Activated T-helper 2 cell treated with anti-CD3 and anti-CD28 coated beads, Interferon-gamma antibody, Interleukin-2, Interleukin-4, amounts not matched to agents 10 μg/mL and 5 μg/mL and 100 μg/mL, durations not matched to agents 14 hours and 24 hours and 36 hours (primary cell): ENCODE measurements around the gene SYNPO2. TPM values are rescaled to one million over a fixed set of nuclear protein-coding genes. Genes with fewer than 3 reads are reported as not detected.
A peak's percentile ranks its signal among the peaks of the same experiment; 100 is the strongest.
"Not testable (repeated sequence)": the region's sequence is repeated elsewhere in the genome, so short reads cannot be mapped to it uniquely, and the experiment has no call there.

Source experiments
- DNase-seq: peaks from one replicate; pipeline ENCODE4 v3.0.0; 2021; ENCODE audit warnings: low spot score
- H3K27ac Mint-ChIP-seq: one replicate; pipeline ENCODE4 v1.8.0; 2021; ENCODE audit warnings: mixed read lengths
- H3K27me3 Mint-ChIP-seq: one replicate; pipeline ENCODE4 v1.8.0; 2021; ENCODE audit warnings: low read depth, mixed read lengths
- H3K36me3 Mint-ChIP-seq: one replicate; pipeline ENCODE4 v1.8.0; 2021; ENCODE audit warnings: low read depth, mixed read lengths
- H3K4me1 Mint-ChIP-seq: one replicate; pipeline ENCODE4 v1.8.0; 2021; ENCODE audit warnings: low read depth, mixed read lengths
- H3K4me3 Mint-ChIP-seq: one replicate; pipeline ENCODE4 v1.8.0; 2021; ENCODE audit warnings: low read depth, mild to moderate bottlenecking, moderate library complexity, mixed read lengths
- H3K9me3 Mint-ChIP-seq: one replicate; pipeline ENCODE4 v1.8.0; 2021; ENCODE audit warnings: mixed read lengths
- intact Hi-C: fragments of 100-400 bp; cut with micrococcal nuclease; formaldehyde crosslinking; loops from one replicate; pipeline ENCODE4 v1.15.1; 2023
- total RNA-seq: library from RNA; stranded (reverse); gene quantifications from 2 replicates; pipeline ENCODE4 v1.2.3, GENCODE V29; 2022

SYNPO2 gene
- total RNA-seq, 1 donor from 2014 or later: 0.09 TPM

DNA sequence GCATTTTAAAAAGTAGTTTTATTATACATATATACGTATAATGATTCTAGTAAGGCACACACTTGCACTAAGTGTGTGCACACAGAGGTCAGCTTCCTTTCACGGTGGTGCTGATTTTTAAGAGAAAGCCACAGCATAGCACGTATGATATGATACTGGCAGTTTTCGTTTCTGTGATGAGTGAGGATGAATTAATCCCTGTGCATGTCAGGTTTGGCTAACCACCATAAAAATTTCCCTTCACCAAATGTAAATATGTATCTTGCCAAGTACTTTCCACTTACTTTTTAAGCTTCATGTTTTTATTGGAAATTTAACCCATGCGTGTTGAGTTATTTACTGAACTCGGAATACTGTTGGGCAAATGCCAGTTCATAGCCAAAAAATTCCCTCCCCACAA is 84.6 kb downstream of the SYNPO2 start:
- intact Hi-C loops: loop anchor here (10.0 kb wide), 1 partner anchor 198 kb away; no protein-coding TSS in a partner anchor
- DNase-seq: no peak
- Mint-ChIP-seq H3K4me3 (no peak overlapping the region), H3K36me3 (no peaks in the 10 kb centered on the region), H3K27me3 (peaks cover 7% of the 10 kb centered on the region), H3K27ac (no peak overlapping the region), H3K4me1 (peaks cover 2% of the 10 kb centered on the region), H3K9me3 (no peaks in the 10 kb centered on the region)

DNA sequence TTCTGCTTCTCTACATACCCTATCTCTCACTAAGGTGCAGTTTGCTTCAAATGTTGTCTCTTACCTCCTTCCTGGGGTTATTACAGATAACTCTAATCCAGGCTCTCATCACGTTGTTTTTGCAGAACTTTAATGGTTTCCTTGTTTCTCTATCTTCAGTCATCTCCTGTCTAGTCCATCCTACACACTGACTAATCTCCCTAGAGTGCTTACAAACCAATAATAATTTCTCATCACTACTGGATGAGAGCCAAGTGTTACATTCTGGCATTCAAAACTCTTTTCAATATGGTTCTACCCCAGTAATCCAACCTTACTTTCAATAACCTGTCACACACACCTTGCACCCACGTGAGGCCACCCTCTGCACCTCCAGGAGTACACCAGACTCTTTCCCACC is 86.1 kb downstream of the SYNPO2 start:
- intact Hi-C loops: loop anchor here (10.0 kb wide), 1 partner anchor 200 kb away; no protein-coding TSS in a partner anchor

DNA sequence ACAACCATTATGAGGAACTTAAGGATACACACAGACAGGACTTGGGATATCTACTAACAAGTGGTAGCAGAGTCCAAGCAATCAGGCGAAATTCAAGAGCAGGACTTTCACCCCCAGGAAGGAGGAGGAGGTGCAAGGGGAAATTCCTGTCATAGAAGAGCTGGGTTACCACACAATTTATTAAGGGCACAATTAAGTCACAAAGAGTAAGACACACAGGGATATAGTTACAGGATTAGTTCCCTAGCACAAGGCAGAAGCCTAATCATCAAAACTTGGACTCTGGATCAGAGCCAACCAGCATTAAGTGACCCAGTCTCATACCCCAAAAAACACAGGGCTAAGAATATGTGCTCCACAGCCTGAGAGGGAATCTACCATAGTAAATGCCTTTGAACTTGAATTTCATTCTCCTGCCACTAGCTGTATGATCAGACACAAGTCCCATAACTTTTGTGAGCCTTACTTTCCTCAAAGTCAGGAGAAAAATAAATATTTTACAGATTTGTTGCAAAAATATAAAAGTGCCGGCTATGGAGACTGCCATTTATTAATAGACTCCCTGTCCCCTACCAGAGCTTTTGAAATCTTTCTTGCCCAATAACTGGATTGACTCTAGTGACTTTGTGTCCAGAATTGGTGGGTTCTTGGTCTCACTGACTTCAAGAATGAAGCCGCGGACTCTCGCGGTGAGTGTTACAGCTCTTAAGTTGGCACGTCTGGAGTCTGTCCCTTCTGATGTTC is 87.0 kb downstream of the SYNPO2 start:
- DNase-seq: no peak
- no peak overlapping the region for H3K27ac Mint-ChIP-seq
- no peaks in the 10 kb centered on the region for H3K9me3 Mint-ChIP-seq
- H3K4me3 Mint-ChIP-seq: no peak overlapping the region
- H3K27me3 Mint-ChIP-seq: peaks cover 7% of the 10 kb centered on the region
- no peaks in the 10 kb centered on the region for H3K36me3 Mint-ChIP-seq
- H3K4me1 Mint-ChIP-seq: no peaks in the 10 kb centered on the region
- intact Hi-C loops: loop anchor here (10.0 kb wide), 1 partner anchor 201 kb away; no protein-coding TSS in a partner anchor

More for the DNA sequence above, 86.1 kb downstream of the SYNPO2 start:
- Mint-ChIP-seq H3K4me3 (no peak overlapping the region), H3K27ac (no peak overlapping the region), H3K27me3 (peaks cover 7% of the 10 kb centered on the region), H3K4me1 (no peaks in the 10 kb centered on the region), H3K36me3 (no peaks in the 10 kb centered on the region), H3K9me3 (no peaks in the 10 kb centered on the region)
- no peak for DNase-seq

DNA sequence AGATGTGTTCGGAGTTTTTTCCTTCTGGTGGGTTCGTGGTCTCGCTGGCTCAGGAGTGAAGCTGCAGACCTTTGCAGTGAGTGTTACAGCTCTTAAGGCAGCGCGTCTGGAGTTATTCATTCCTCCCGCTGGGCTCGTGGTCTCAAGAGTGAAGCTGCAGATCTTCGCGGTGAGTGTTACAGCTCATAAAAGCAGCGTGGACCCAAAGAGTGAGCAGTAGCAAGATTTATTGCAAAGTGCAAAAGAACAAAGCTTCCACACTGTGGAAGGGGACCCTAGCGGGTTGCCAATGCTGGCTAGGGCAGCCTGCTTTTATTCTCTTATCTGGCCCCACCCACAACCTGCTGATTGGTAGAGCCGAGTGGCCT is 87.5 kb downstream of the SYNPO2 start:
- H3K27me3 Mint-ChIP-seq, H3K9me3 Mint-ChIP-seq, H3K27ac Mint-ChIP-seq, H3K4me1 Mint-ChIP-seq, H3K4me3 Mint-ChIP-seq, H3K36me3 Mint-ChIP-seq, DNase-seq: not testable (repeated sequence)
- intact Hi-C loops: loop anchor here (10.0 kb wide), 1 partner anchor 201 kb away; no protein-coding TSS in a partner anchor

DNA sequence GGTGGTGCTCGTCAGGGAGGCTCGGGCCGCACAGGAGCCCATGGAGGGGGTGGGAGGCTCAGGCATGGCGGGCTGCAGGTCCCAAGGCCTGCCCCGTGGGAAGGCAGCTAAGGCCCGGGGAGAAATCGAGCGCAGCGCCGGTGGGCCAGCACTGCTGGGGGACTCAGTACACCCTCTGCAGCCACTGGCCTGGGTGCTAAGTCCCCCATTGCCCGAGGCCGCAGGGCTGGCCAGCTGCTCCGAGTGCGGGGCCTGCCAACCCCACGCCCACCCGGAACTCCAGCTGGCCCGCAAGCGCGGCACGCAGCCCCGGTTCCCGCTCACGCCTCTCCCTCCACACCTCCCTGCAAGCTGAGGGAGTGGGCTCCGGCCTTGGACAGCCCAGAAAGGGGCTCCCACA is 88.4 kb downstream of the SYNPO2 start:
- intact Hi-C loops: loop anchor here (10.0 kb wide), 1 partner anchor 202 kb away; no protein-coding TSS in a partner anchor
- H3K27ac Mint-ChIP-seq, DNase-seq, H3K27me3 Mint-ChIP-seq, H3K4me3 Mint-ChIP-seq, H3K4me1 Mint-ChIP-seq, H3K36me3 Mint-ChIP-seq, H3K9me3 Mint-ChIP-seq: not testable (repeated sequence)

DNA sequence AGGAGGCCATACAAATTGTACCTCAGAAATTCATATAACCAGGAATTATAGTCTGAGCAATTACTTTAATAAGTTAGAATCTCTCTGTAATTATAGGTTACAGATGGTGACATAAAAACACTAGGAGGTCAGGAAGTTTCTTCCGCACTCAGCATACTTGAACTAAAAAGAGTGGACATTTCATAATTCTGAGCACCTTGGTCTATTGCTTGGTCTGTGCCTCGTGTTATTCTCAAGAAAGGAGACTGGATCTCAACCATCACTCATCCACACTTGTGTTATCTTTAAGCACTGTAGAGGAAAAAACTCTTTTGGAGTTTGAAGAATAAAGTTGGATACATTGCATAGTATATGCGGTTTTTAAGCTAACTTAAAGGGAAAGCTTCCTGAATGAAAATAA is 91.1 kb downstream of the SYNPO2 start:
- H3K9me3 Mint-ChIP-seq: no peaks in the 10 kb centered on the region
- no peaks in the 10 kb centered on the region for H3K36me3 Mint-ChIP-seq
- H3K4me3 Mint-ChIP-seq: no peak overlapping the region
- no peak for DNase-seq
- peaks cover 12% of the 10 kb centered on the region for H3K27me3 Mint-ChIP-seq
- H3K27ac Mint-ChIP-seq: no peak overlapping the region
- intact Hi-C loops: loop anchor here (5.0 to 10.0 kb wide), 3 partner anchors 63 to 648 kb away; partner anchors contain the start of gene PDE5A
- H3K4me1 Mint-ChIP-seq: peaks cover 2% of the 10 kb centered on the region

DNA sequence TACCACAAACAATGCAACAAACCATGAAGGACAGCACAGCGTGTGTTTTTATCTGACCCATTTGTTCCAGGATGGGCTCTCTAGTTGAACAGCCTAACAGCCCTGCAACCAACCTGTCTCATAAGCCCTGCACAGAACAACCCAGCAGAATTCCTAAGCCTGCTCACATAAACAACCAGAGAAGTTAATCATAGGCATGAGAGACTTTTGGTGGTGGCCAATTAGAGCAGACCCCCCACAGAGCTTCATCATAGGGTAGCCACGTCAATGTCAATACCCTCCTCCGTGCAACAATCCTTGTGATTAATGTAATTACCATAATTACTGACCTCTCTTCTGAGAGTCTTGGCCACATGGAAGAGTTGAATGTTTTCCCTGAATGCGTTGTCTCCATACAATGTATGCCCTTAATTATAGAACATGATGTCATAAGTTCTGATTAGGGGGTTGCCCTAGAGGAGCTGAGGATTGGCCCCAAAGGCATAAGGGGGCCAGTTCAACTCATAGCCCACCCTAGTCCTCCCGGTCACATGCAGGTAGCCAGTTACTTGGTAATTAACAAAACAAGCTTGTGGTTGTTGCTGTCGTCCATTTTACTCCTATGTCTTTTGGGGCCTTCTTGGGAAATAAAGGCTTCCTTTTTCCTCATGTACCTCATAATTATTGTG is 92.7 kb downstream of the SYNPO2 start:
- H3K27ac Mint-ChIP-seq: no peak overlapping the region

DNA sequence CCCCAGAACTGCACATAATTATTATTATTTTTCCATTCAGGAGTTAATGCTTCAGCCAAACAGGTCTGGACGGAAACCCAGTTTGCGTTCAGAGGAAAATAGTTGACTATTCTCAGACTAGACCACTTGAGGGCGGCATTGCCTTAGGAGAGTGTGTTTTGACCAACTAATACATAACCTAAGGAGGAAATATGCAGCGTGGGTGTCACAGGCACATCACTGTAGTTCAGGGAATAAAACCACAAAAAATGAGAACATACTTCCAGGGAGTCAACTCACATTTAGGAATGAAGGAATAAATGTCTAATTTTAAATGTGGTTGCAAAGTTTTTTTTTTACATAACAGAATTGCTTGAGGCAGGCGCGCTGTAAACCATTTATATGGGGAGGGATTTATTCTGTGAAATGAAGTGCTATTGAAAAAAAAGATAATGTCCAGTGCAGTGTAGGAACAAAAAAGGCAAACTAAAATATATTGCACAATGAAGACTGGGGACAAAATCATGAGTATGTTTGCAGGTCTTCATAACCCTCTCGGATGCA is 93.3 kb downstream of the SYNPO2 start:
- no peak overlapping the region for H3K27ac Mint-ChIP-seq
- H3K9me3 Mint-ChIP-seq: no peaks in the 10 kb centered on the region
- H3K4me1 Mint-ChIP-seq: peaks cover 2% of the 10 kb centered on the region
- no peaks in the 10 kb centered on the region for H3K36me3 Mint-ChIP-seq
- intact Hi-C loops: loop anchor here (2.0 to 5.0 kb wide), 3 partner anchors 60 to 645 kb away; partner anchors contain the start of gene PDE5A
- peaks cover 12% of the 10 kb centered on the region for H3K27me3 Mint-ChIP-seq
- no peak overlapping the region for H3K4me3 Mint-ChIP-seq
- DNase-seq: peak; percentile 10

More for the DNA sequence above, 92.7 kb downstream of the SYNPO2 start:
- H3K27me3 Mint-ChIP-seq: peaks cover 12% of the 10 kb centered on the region
- H3K4me3 Mint-ChIP-seq: no peak overlapping the region
- no peak for DNase-seq
- no peaks in the 10 kb centered on the region for H3K36me3 Mint-ChIP-seq
- intact Hi-C loops: loop anchor here (5.0 kb wide), 2 partner anchors 61 to 646 kb away; partner anchors contain the start of gene PDE5A
- peaks cover 2% of the 10 kb centered on the region for H3K4me1 Mint-ChIP-seq
- H3K9me3 Mint-ChIP-seq: no peaks in the 10 kb centered on the region

DNA sequence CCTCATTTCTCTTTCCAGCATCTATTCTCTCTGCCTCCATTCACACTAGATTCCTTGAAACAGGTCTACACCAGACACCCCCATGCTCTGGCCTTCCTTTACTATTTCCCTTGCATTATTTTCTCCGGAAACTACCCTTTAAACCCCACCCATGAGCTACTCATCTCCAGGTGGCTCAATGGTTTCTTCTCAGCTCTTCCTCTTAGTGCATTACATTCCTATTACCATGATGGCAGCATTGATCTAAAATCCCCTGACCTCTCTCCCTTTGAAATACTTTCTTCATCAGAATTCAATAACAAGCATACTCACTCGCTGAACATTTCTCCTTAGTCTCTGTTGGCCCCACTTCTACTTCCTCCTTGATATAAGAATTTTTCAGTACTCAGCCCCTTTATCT is 94.6 kb downstream of the SYNPO2 start:
- Mint-ChIP-seq H3K27ac (no peak overlapping the region), H3K4me1 (peaks cover 2% of the 10 kb centered on the region), H3K27me3 (peaks cover 12% of the 10 kb centered on the region), H3K4me3 (no peak overlapping the region), H3K9me3 (no peaks in the 10 kb centered on the region), H3K36me3 (no peaks in the 10 kb centered on the region)
- DNase-seq: no peak
- intact Hi-C loops: loop anchor here (2.0 to 5.0 kb wide), 3 partner anchors 59 to 644 kb away; partner anchors contain the start of gene PDE5A

DNA sequence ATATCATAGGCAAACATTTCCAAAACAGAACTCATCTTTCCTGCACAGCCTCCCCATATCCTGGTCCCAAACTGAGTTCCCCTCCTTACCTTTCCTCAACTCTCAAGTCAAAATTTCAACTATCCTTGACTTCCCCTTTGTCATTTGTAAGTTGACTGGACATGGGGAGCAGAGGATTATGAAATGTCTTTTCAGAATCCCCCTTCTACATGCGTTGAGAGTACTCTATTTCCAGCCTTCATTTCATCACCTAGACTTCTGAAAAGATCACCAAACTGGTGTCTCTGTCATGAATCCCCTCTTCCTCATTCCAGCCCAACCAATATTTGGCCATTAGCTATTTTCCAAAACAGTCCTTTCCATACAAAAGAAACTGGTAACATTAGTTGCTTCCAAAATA is 95.2 kb downstream of the SYNPO2 start:
- DNase-seq: no peak
- Mint-ChIP-seq H3K27me3 (peaks cover 12% of the 10 kb centered on the region), H3K4me1 (peaks cover 2% of the 10 kb centered on the region), H3K4me3 (no peak overlapping the region), H3K9me3 (no peaks in the 10 kb centered on the region), H3K27ac (no peak overlapping the region), H3K36me3 (no peaks in the 10 kb centered on the region)
- intact Hi-C loops: loop anchor here (2.0 to 5.0 kb wide), 3 partner anchors 58 to 643 kb away; partner anchors contain the start of gene PDE5A

DNA sequence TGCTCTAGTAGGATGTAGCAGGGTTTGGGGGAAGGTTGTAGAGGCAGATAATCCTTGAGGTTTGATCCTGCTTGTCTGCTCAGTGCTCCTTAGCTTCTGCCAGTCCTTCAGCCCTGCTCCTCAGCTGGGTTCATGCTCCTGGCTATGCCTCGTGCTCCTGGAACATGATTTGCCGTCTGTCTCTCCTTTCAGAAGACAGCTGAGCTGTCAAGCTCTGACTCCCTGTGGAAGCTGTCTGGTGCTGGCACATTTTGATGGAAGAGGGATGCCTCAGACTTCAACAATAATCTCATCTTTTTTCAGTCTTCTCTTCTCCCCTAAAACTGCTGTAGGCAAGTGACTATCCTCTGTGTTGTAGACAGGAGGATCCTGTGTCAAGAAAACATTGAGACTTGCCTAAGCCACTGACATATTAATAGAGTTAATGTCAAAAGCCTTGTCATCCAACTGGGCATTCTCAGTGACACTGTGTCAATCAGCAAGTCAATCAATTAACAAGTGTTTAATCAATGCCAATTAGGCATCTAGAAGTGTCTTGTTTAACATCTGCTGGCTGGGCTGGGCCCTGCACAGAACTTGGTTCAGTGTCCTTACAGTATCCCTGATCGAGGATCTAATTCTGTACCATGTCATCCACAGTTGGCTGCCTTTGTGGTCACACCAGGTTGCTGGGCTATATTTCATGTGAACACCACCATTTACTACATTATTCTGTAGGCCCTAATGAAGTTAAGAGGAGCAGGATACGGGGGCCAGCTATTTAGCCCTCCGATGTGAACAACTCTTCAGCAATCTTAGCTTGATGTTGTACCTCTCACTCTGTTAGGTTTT is 96.7 kb downstream of the SYNPO2 start:
- no peak for DNase-seq
- Mint-ChIP-seq H3K4me1 (peaks cover 2% of the 10 kb centered on the region), H3K27me3 (peaks cover 12% of the 10 kb centered on the region), H3K27ac (no peak overlapping the region), H3K36me3 (no peaks in the 10 kb centered on the region), H3K9me3 (no peaks in the 10 kb centered on the region), H3K4me3 (no peak overlapping the region)
- intact Hi-C loops: no loop called here

DNA sequence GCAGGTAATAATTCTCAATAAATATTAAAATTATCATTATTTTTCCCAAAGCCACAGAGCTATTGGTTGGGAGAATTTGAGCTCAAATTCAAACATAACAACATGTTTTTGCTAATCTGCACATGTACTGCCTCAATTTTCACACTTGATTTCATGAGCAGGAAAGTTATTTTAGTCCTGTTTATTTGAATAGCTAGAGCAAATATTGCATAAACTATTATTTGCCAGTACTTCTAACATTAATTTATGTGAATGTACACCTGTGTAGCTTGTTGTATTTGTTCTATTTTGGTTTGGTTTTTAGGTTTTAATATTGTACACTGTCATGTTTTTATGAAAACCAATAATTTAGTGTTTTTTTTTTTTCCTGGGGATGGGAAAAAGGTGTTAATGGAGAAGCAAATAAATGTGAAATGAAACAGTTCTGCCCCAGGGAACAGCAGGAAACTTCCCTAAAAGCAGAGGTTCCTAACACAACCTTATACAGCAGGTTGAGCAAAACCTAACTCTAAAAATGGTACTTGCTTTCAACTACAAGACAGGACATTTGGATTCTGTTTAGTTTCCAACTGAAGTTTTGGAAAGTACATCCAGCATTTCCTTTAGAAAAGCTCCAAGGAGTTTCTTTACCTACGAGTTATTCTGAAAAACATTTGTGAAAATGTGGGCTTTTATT is 99.4 kb downstream of the SYNPO2 start:
- no peak for DNase-seq
- peaks cover 8% of the 10 kb centered on the region for H3K27me3 Mint-ChIP-seq
- H3K9me3 Mint-ChIP-seq: no peaks in the 10 kb centered on the region
- no peaks in the 10 kb centered on the region for H3K4me1 Mint-ChIP-seq
- intact Hi-C loops: no loop called here
- no peak overlapping the region for H3K4me3 Mint-ChIP-seq
- no peak overlapping the region for H3K27ac Mint-ChIP-seq
- H3K36me3 Mint-ChIP-seq: no peaks in the 10 kb centered on the region
